ENCODE measurements around the gene ZFX.
"Not testable (repeated sequence)": the region's sequence is repeated elsewhere in the genome, so short reads cannot be mapped to it uniquely, and the experiment has no call there.

The ZFX gene

GRCh38 chrX:24151513-24151912 is 2.0 kb downstream of the ZFX start:
- DNase-seq (ENCODE audit: low read depth in 2 of 2): no peak

- no peak for DNase-seq (ENCODE audit: low read depth in 2 of 2)
Observed at GRCh38 chrX:24153178-24153795, 3.8 kb downstream of the ZFX start.

- no peak for DNase-seq (ENCODE audit: low read depth in 2 of 2)
Observed at GRCh38 chrX:24153796-24154189, 4.3 kb downstream of the ZFX start.

GRCh38 chrX:24154490-24155034 is 5.0 kb downstream of the ZFX start:
- no peak for DNase-seq (ENCODE audit: low read depth in 2 of 2)

- DNase-seq (ENCODE audit: low read depth in 2 of 2): not testable (repeated sequence)
Observed at GRCh38 chrX:24155747-24156146, 6.2 kb downstream of the ZFX start.

- DNase-seq (ENCODE audit: low read depth in 2 of 2): no peak
Observed at GRCh38 chrX:24156177-24156576, 6.6 kb downstream of the ZFX start.

GRCh38 chrX:24158881-24159280 is 9.4 kb downstream of the ZFX start:
- no peak for DNase-seq (ENCODE audit: low read depth in 2 of 2)

GRCh38 chrX:24166078-24166477 is 16.5 kb downstream of the ZFX start:
- DNase-seq (ENCODE audit: low read depth in 2 of 2): no peak

- DNase-seq (ENCODE audit: low read depth in 2 of 2): no peak
Observed at GRCh38 chrX:24167719-24168472, 18.4 kb downstream of the ZFX start.

- no peak for DNase-seq (ENCODE audit: low read depth in 2 of 2)
Observed at GRCh38 chrX:24168807-24169206, 19.3 kb downstream of the ZFX start.

- DNase-seq (ENCODE audit: low read depth in 2 of 2): no peak
Observed at GRCh38 chrX:24169211-24169610, 19.7 kb downstream of the ZFX start.

GRCh38 chrX:24173115-24173847 is 23.8 kb downstream of the ZFX start:
- DNase-seq (ENCODE audit: low read depth in 2 of 2): no peak

GRCh38 chrX:24175276-24175675 is 25.7 kb downstream of the ZFX start:
- DNase-seq (ENCODE audit: low read depth in 2 of 2): no peak

- no peak for DNase-seq (ENCODE audit: low read depth in 2 of 2)
Observed at GRCh38 chrX:24178441-24178840, 28.9 kb downstream of the ZFX start.

GRCh38 chrX:24184018-24184417 is 34.5 kb downstream of the ZFX start:
- DNase-seq (ENCODE audit: low read depth in 2 of 2): no peak

- DNase-seq (ENCODE audit: low read depth in 2 of 2): no peak
Observed at GRCh38 chrX:24186483-24186882, 37.0 kb downstream of the ZFX start.

GRCh38 chrX:24186986-24187385 is 37.5 kb downstream of the ZFX start:
- DNase-seq (ENCODE audit: low read depth in 2 of 2): no peak

GRCh38 chrX:24189490-24189889 is 40.0 kb downstream of the ZFX start:
- no peak for DNase-seq (ENCODE audit: low read depth in 2 of 2)

GRCh38 chrX:24190500-24191156 is 41.1 kb downstream of the ZFX start:
- no peak for DNase-seq (ENCODE audit: low read depth in 2 of 2)

- DNase-seq (ENCODE audit: low read depth in 2 of 2): no peak
Observed at GRCh38 chrX:24196509-24196908, 47.0 kb downstream of the ZFX start.

GRCh38 chrX:24198101-24198500 is 48.6 kb downstream of the ZFX start:
- DNase-seq (ENCODE audit: low read depth in 2 of 2): no peak

- no peak for DNase-seq (ENCODE audit: low read depth in 2 of 2)
Observed at GRCh38 chrX:24200133-24200532, 50.6 kb downstream of the ZFX start.
